GM12865 (cell line): ENCODE results near the gene SPDYA.

Experiments
- DNase-seq: peaks from one replicate; pipeline ENCODE4 v3.0.0; 2010; ENCODE audit warnings: low read depth
- H3K4me3 ChIP-seq: 2 replicates; pipeline ENCODE4 v1.5.1; 2011; ENCODE audit warnings: mild to moderate bottlenecking, low read depth, low read length, control low read depth
- CTCF ChIP-seq: IDR thresholded peaks from 2 replicates; pipeline ENCODE4 v1.5.1; 2011; ENCODE audit warnings: low read length, control low read depth, low read depth, inconsistent platforms; ENCODE audit not compliant: insufficient read depth; ENCODE audit errors: missing control alignments

SPDYA gene

GRCh38 chr2:28796620-28797019 is 14.0 kb upstream of the SPDYA start:
- no peak for TF ChIP-seq CTCF
- DNase-seq: no peak

GRCh38 chr2:28801726-28802125 is 8.9 kb upstream of the SPDYA start:
- DNase-seq: no peak
- H3K4me3 ChIP-seq: no peak overlapping the region
- no peak for TF ChIP-seq CTCF

More at GRCh38 chr2:28796620-28797019, 14.0 kb upstream of the SPDYA start:
- H3K4me3 ChIP-seq: no peak overlapping the region

- H3K4me3 ChIP-seq: no peak overlapping the region
- no peak for DNase-seq
- no peak for TF ChIP-seq CTCF
These were observed 7.6 kb upstream of the SPDYA start for GRCh38 chr2:28802975-28803429.

GRCh38 chr2:28809927-28810326 is 707 bp upstream of the SPDYA start:
- H3K4me3 ChIP-seq: peak overlapping the region; percentile 56
- no peak for TF ChIP-seq CTCF
- no peak for DNase-seq

- DNase-seq: no peak
- no peak for TF ChIP-seq CTCF
- no peak overlapping the region for H3K4me3 ChIP-seq
These were observed 7.4 kb downstream of the SPDYA start for GRCh38 chr2:28818053-28818452.

- peak; percentile 66 for TF ChIP-seq CTCF
- no peak overlapping the region for H3K4me3 ChIP-seq
- peak; percentile 78 for DNase-seq
These were observed 10.8 kb downstream of the SPDYA start for GRCh38 chr2:28821295-28821958.

- no peak for DNase-seq
- TF ChIP-seq CTCF: no peak
- no peak overlapping the region for H3K4me3 ChIP-seq
These were observed 11.4 kb downstream of the SPDYA start for GRCh38 chr2:28822036-28822435.
